HG03060 (cell line): Measurements from ENCODE around the gene NDC80.
"Not testable (repeated sequence)": the region's sequence is repeated elsewhere in the genome, so short reads cannot be mapped to it uniquely, and the experiment has no call there.

ENCODE experiments used
- ATAC-seq: cut with Tn5 transposase; IDR thresholded peaks from one replicate; pipeline ENCODE4 v1.9.1; 2021; ENCODE audit warnings: low read depth, moderate number of reproducible peaks; ENCODE audit not compliant: unreplicated experiment

Gene NDC80

GRCh38 chr18:2617401-2617998, 46.1 kb downstream of the NDC80 start:
- no peak for ATAC-seq

- ATAC-seq: no peak
Observed at GRCh38 chr18:2618009-2618408, 46.7 kb downstream of the NDC80 start.

- ATAC-seq: no peak
Observed at GRCh38 chr18:2625217-2625616, 53.9 kb downstream of the NDC80 start.

- ATAC-seq: no peak
Observed at GRCh38 chr18:2627821-2628276, 56.5 kb downstream of the NDC80 start.

- ATAC-seq: no peak
Observed at GRCh38 chr18:2629003-2629402, 57.6 kb downstream of the NDC80 start.

- ATAC-seq: no peak
Observed at GRCh38 chr18:2635586-2635985, 64.2 kb downstream of the NDC80 start.

GRCh38 chr18:2636126-2636631, 64.8 kb downstream of the NDC80 start:
- ATAC-seq: no peak

GRCh38 chr18:2641638-2642037, 70.3 kb downstream of the NDC80 start:
- peak; percentile 60 for ATAC-seq

- no peak for ATAC-seq
Observed at GRCh38 chr18:2642771-2643170, 71.4 kb downstream of the NDC80 start.

- no peak for ATAC-seq
Observed at GRCh38 chr18:2644535-2644934, 73.2 kb downstream of the NDC80 start.

GRCh38 chr18:2651981-2652380, 80.6 kb downstream of the NDC80 start:
- no peak for ATAC-seq

- ATAC-seq: no peak
Observed at GRCh38 chr18:2653467-2653866, 82.1 kb downstream of the NDC80 start.

GRCh38 chr18:2654169-2654927, 83.0 kb downstream of the NDC80 start:
- no peak for ATAC-seq

GRCh38 chr18:2654928-2655177, 83.5 kb downstream of the NDC80 start:
- ATAC-seq: peak; percentile 15

GRCh38 chr18:2655178-2655953, 84.0 kb downstream of the NDC80 start, which contains the start of gene SMCHD1:
Gene SMCHD1 (plus strand): TSS chr18:2655726. CDS start chr18:2656076, 350 bp downstream.
- peak; percentile 32 for ATAC-seq

GRCh38 chr18:2655954-2656236, 84.5 kb downstream of the NDC80 start:
- ATAC-seq: peak; percentile 8

GRCh38 chr18:2656237-2656980, 85.1 kb downstream of the NDC80 start:
- no peak for ATAC-seq

- no peak for ATAC-seq
Observed at GRCh38 chr18:2656981-2657512, 85.7 kb downstream of the NDC80 start.

GRCh38 chr18:2657788-2658458, 86.6 kb downstream of the NDC80 start:
- peak; percentile 24 for ATAC-seq

GRCh38 chr18:2660849-2661248, 89.5 kb downstream of the NDC80 start:
- ATAC-seq: not testable (repeated sequence)
